DND-41 (cell line): Measurements from ENCODE around the gene AK5.

Experiments
- ATAC-seq: fragments of 200-7000 bp; cut with Tn5 transposase; 3 replicates; pipeline ENCODE4 v1.9.1; 2021; ENCODE audit warnings: low read depth; ENCODE audit not compliant: insufficient read depth
- DNase-seq: peaks from one replicate; pipeline ENCODE4 v3.0.0-alpha.2; 2020
- H2AFZ ChIP-seq: 2 replicates; pipeline ENCODE4 v1.6.0; 2012; ENCODE audit warnings: low read depth, low read length
- H3K27ac ChIP-seq: 2 replicates; pipeline ENCODE4 v1.5.1; 2012; ENCODE audit warnings: low read length, inconsistent platforms
- H3K27me3 ChIP-seq: fragments of 200-600 bp; sonication (generic); 2 replicates; pipeline ENCODE4 v1.6.0; 2012; ENCODE audit warnings: low read length, mild to moderate bottlenecking, inconsistent platforms; ENCODE audit not compliant: insufficient read depth, poor library complexity
- H3K36me3 ChIP-seq: 2 replicates; pipeline ENCODE4 v1.5.1; 2012; ENCODE audit warnings: low read length, inconsistent platforms; ENCODE audit not compliant: insufficient read depth
- H3K4me1 ChIP-seq: 2 replicates; pipeline ENCODE4 v1.5.1; 2012; ENCODE audit warnings: mild to moderate bottlenecking, low read length; ENCODE audit not compliant: insufficient read depth
- H3K4me2 ChIP-seq: 2 replicates; pipeline ENCODE4 v1.6.0; 2012; ENCODE audit warnings: mild to moderate bottlenecking, moderate library complexity, low read length, inconsistent platforms; ENCODE audit not compliant: insufficient read depth
- H3K4me3 ChIP-seq, 2 experiments: fragments of 200-600 bp in 1 of 2; shearing (Covaris generic) in 1 of 2; 2 replicates each; pipeline ENCODE4 v1.5.1; 2012 to 2016; ENCODE audit warnings: inconsistent platforms in 2 of 2, low read length in 2 of 2, mild to moderate bottlenecking in 2 of 2, low read depth in 1 of 2, moderate library complexity in 1 of 2
- H3K79me2 ChIP-seq: 2 replicates; pipeline ENCODE4 v1.6.0; 2012; ENCODE audit warnings: low read length, inconsistent platforms; ENCODE audit not compliant: insufficient read depth
- H3K9ac ChIP-seq: 2 replicates; pipeline ENCODE4 v1.6.0; 2012; ENCODE audit warnings: low read depth, mild to moderate bottlenecking, inconsistent platforms, low read length, moderate library complexity
- H3K9me3 ChIP-seq: 2 replicates; pipeline ENCODE4 v1.5.1; 2012; ENCODE audit warnings: low read length, moderate library complexity, mild to moderate bottlenecking, inconsistent platforms; ENCODE audit not compliant: insufficient read depth, severe bottlenecking
- H4K20me1 ChIP-seq: 2 replicates; pipeline ENCODE4 v1.6.0; 2012; ENCODE audit warnings: low read length; ENCODE audit not compliant: insufficient read depth
- CTCF ChIP-seq: IDR thresholded peaks from 2 replicates; pipeline ENCODE4 v1.5.1; 2012; ENCODE audit warnings: borderline replicate concordance, low read length, moderate library complexity, mild to moderate bottlenecking; ENCODE audit not compliant: poor library complexity, severe bottlenecking; ENCODE audit errors: extremely low read depth
- EZH2 ChIP-seq: IDR thresholded peaks from 3 replicates; pipeline ENCODE4 v1.6.1; 2012; ENCODE audit warnings: borderline replicate concordance, low read depth, mild to moderate bottlenecking, moderate library complexity, low read length, inconsistent platforms; ENCODE audit not compliant: severe bottlenecking

Gene AK5

GRCh38 chr1:77473690-77474089 lies 191.9 kb downstream of the AK5 start:
- DNase-seq (no peak), ATAC-seq (no peak)
- no peak overlapping the region for H3K27ac ChIP-seq
- H3K36me3 ChIP-seq = no peaks in the 10 kb centered on the region
- H3K4me1 ChIP-seq = no peaks in the 10 kb centered on the region
- peaks cover 7% of the 10 kb centered on the region for H3K27me3 ChIP-seq
- H3K4me2 ChIP-seq = no peak overlapping the region
- no peaks in the 10 kb centered on the region for H3K9me3 ChIP-seq
- no peak overlapping the region for H3K9ac ChIP-seq
- TF ChIP-seq CTCF (no peak), EZH2 (no peak)
- no peaks in the 10 kb centered on the region for H4K20me1 ChIP-seq
- no peak overlapping the region for H2AFZ ChIP-seq
- H3K79me2 ChIP-seq = no peaks in the 10 kb centered on the region
- H3K4me3 ChIP-seq = no peak overlapping the region

GRCh38 chr1:77475641-77476040 lies 193.8 kb downstream of the AK5 start:
- Histone ChIP-seq H3K9ac (no peak overlapping the region), H3K4me3 (no peak overlapping the region), H4K20me1 (no peaks in the 10 kb centered on the region), H2AFZ (no peak overlapping the region), H3K79me2 (no peaks in the 10 kb centered on the region), H3K4me2 (no peak overlapping the region), H3K27ac (no peak overlapping the region), H3K9me3 (no peaks in the 10 kb centered on the region), H3K27me3 (peaks cover 7% of the 10 kb centered on the region), H3K4me1 (no peaks in the 10 kb centered on the region), H3K36me3 (no peaks in the 10 kb centered on the region)
- DNase-seq (no peak), ATAC-seq (no peak)
- no peak for TF ChIP-seq CTCF
- TF ChIP-seq EZH2 = no peak

- Histone ChIP-seq H3K9ac (no peak overlapping the region), H3K4me1 (no peaks in the 10 kb centered on the region), H2AFZ (no peak overlapping the region), H4K20me1 (no peaks in the 10 kb centered on the region), H3K36me3 (no peaks in the 10 kb centered on the region), H3K79me2 (no peaks in the 10 kb centered on the region), H3K9me3 (no peaks in the 10 kb centered on the region), H3K27ac (no peak overlapping the region), H3K27me3 (peaks cover 5% of the 10 kb centered on the region), H3K4me3 (no peak overlapping the region), H3K4me2 (no peak overlapping the region)
- no peak for TF ChIP-seq CTCF
- TF ChIP-seq EZH2 = no peak
- ATAC-seq = no peak
- no peak for DNase-seq
These were observed 194.7 kb downstream of the AK5 start for GRCh38 chr1:77476475-77476874.

DNA sequence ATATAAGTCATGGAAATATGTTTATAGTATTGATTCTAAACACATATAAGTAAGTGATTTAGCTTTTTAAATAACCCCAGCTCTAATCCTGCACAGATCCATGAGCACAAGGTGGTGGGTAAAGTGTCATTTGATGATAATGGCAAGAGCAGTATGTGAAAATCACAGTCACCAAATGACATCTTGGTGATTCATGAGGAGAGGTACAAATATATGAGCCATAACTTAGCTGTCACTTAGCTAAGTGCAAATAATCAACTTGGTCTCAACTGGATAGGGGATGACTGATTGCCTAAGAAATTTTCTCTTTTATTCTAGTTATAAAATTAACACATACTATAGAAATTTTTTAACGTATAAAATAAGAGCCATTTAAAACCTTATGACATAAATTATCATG lies 202.5 kb downstream of the AK5 start:
- Histone ChIP-seq H3K27me3 (no peaks in the 10 kb centered on the region), H3K9ac (no peak overlapping the region), H2AFZ (no peak overlapping the region), H3K9me3 (no peaks in the 10 kb centered on the region), H3K79me2 (no peaks in the 10 kb centered on the region), H3K27ac (no peak overlapping the region), H3K4me1 (no peaks in the 10 kb centered on the region), H3K36me3 (no peaks in the 10 kb centered on the region), H3K4me3 (no peak overlapping the region), H3K4me2 (no peak overlapping the region), H4K20me1 (no peaks in the 10 kb centered on the region)
- DNase-seq (no peak), ATAC-seq (no peak)
- no peak for TF ChIP-seq EZH2
- TF ChIP-seq CTCF = no peak
